C4-2B (cell line): ENCODE measurements around the gene GDF11.
"Not testable (repeated sequence)": the region's sequence is repeated elsewhere in the genome, so short reads cannot be mapped to it uniquely, and the experiment has no call there.

Experiments
- ZFX ChIP-seq: fragments of 450-650 bp; IDR thresholded peaks from 2 replicates; pipeline ENCODE4 v1.6.1; 2017
- TF ChIP-seq, protein P1 (sequence below): fragments of 450-650 bp; conservative IDR thresholded peaks from 2 replicates; pipeline ENCODE4 v1.5.1; 2017; ENCODE audit warnings: mild to moderate bottlenecking

GRCh38 chr12:55758575-55758974 lies 15.7 kb downstream of the GDF11 start:
- TF ChIP-seq, protein P1, sequence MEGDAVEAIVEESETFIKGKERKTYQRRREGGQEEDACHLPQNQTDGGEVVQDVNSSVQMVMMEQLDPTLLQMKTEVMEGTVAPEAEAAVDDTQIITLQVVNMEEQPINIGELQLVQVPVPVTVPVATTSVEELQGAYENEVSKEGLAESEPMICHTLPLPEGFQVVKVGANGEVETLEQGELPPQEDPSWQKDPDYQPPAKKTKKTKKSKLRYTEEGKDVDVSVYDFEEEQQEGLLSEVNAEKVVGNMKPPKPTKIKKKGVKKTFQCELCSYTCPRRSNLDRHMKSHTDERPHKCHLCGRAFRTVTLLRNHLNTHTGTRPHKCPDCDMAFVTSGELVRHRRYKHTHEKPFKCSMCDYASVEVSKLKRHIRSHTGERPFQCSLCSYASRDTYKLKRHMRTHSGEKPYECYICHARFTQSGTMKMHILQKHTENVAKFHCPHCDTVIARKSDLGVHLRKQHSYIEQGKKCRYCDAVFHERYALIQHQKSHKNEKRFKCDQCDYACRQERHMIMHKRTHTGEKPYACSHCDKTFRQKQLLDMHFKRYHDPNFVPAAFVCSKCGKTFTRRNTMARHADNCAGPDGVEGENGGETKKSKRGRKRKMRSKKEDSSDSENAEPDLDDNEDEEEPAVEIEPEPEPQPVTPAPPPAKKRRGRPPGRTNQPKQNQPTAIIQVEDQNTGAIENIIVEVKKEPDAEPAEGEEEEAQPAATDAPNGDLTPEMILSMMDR: not testable (repeated sequence)
- not testable (repeated sequence) for TF ChIP-seq ZFX
